ENCODE measurements around the gene DESI1. TPM values are rescaled to one million over a fixed set of nuclear protein-coding genes. Genes with fewer than 3 reads are reported as not detected.
"Not testable (repeated sequence)": the region's sequence is repeated elsewhere in the genome, so short reads cannot be mapped to it uniquely, and the experiment has no call there.

DESI1 gene
- total RNA-seq, 1 donor from 2014 or later, result 14.7 TPM

DNA sequence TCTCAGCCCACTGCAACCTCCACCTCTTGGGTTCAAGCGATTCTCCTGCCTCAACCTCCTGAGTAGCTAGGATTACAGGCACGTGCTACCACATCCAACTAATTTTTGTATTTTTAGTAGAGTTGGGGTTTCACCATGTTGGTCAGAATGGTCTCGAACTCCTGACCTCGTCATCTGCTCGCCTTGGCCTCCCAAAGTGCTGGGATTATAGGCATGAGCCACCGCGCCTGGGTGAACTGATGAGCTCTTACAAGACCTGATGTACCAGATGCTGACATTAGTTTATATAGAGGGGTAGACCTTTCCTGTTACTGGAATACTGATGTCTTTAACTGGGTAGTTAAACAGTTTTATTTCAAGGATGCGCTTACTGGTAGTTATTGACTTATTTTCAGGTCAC, 13.8 kb upstream of the DESI1 start:
- DNase-seq (ENCODE audit: low spot score), result not testable (repeated sequence)

DNA sequence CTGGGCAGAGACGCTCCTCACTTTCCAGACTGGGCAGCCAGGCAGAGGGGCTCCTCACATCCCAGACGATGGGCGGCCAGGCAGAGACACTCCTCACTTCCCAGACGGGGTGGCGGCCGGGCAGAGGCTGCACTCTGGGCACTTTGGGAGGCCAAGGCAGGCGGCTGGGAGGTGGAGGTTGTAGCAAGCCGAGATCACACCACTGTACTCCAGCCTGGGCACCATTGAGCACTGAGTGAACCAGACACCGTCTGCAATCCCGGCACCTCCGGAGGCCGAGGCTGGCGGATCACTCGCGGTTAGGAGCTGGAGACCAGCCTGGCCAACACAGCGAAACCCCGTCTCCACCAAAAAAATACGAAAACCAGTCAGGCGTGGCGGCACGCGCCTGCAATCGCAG, 10.8 kb upstream of the DESI1 start:
- not testable (repeated sequence) for DNase-seq (ENCODE audit: low spot score)

DNA sequence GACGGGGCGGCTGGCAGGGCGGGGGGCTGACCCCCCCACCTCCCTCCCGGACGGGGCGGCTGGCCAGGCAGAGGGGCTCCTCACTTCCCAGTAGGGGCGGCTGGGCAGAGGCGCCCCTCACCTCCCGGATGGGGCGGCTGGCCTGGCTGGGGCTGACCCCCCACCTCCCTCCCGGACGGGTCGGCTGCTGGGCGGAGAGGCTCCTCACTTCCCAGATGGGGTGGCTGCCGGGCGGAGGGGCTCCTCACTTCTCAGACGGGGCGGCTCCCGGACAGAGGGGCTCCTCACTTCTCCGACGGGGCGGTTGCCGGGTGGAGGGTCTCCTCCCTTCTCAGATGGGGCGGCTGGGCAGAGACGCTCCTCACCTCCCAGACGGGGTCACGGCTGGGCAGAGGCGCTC, 10.3 kb upstream of the DESI1 start:
- DNase-seq (ENCODE audit: low spot score), result not testable (repeated sequence)

DNA sequence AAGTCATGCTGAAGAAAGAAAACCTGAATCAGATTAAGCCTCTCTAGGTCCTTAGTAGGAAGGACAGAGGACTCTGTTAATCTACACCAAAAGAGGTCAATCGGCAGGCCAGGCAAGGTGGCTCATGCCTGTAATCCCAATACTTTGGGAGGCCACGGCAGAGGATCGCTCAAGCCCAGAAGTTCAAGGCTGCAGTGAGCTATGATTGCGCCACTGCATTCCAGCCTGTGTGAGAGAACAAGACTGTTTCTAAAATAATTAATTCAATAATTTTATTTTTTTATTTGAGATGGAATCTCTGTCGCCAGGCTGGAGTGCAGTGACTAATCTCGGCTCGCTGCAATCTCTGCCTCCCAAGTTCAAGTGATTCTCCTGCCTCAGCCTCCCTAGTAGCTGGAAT, 4.7 kb upstream of the DESI1 start:
- no peak for DNase-seq (ENCODE audit: low spot score)

DNA sequence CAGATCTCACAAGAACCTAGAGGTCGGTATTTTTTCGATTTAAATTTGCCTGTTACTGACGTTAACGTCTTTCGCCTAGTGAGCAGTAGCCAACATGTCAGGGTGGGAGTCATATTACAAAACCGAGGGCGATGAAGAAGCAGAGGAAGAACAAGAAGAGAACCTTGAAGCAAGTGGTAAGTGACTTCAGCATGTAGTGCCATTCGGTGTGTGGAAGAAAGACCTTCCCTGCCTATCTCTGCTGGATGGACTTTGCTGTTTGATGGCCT, 1.0 kb upstream of the DESI1 start:
- DNase-seq (ENCODE audit: low spot score), result peak; percentile 10

DNA sequence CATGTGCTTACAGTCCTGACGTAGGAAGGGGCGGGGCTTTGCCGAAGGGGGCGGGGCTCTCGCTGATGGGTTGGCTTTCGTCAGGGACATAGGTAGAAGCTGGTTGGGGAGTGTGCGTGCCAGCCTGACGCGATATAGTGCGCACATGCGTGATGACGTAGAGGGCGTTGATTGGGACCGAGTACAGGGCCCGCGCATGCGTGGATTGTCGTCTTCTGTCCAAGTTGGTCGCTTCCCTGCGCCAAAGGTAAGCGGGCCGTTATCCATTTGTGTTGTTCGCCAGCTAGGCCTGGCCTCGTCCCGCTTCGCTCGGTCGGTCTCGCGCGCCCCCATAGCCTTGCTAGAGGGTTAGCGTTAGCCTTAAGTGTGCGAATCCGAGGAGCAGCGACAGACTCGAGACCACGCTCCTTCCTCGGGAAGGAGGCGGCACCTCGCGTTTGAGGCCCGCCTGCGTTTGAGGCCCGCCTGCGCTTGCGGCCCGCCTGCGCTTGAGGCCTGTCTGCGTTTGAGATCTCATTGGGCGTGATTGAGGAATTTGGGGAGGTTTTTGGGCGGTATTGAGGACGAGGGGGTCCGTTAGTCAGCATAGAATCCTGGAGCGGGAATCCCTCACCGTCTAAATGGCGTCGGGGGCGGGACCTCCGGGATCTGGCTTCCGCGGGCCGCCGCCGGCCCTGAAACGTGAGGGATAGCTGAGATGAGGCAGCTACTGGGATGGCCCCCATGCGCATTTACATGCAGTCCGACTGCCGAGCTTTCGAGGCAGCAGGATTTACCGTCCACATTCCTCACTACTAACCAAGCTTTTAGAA, 462 bp upstream of the DESI1 start, which contains the start of gene XRCC6:
Gene XRCC6 (plus strand): TSS at position 197 of the 812 bp plus-strand sequence. CDS start 710 bp downstream, outside the sequence.
- peak; percentile 100 for DNase-seq (ENCODE audit: low spot score)

DNA sequence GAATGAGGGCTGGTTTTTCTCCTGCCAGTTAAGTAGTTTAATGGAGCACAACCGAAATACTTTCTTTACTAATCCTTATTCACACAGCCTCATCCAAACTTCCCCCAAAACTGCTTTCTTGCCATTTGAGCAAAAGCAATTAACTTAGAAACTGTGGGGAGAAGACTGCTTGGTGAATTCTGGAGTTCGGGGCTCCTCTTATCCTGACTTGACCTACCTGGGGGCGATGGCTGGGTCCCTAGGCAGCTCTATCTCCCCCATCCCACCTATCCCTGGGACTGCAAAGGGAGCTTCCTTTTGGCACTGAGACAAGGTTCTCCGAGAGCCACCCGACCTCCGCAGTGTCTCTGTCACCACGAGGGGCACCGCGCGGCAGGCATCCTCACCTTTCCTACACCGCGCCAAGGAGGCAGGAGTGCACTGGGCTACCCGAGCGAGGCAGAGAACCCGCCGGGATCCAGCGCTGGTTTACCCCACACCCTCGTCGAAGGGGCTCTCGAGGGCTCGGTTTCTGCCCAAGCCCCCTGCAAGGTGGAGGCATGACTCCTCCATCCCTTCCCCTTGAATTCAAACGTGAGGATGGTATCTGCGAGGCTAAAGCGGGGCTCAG, 759 bp downstream of the DESI1 start:
- DNase-seq (ENCODE audit: low spot score), result peak; percentile 8

DNA sequence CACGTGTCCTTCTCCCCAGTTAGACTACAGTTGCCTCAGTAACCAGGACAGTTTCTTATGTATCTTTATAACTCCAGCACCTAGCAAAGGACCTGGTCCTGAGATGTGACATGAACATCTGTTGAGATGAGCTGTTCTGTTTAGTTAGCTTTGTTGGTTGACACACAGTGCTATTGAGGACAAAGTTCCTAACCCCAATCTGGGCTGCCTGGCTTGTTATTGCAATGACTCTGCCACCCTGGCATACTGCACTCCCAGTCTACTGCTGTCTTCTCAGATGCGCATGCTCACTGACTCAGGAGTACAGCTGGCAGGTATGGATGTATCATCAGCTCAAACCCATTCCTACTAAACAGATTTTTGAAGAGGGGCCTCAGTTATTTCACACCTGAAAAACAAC, 7.4 kb downstream of the DESI1 start:
- DNase-seq (ENCODE audit: low spot score), result no peak

DNA sequence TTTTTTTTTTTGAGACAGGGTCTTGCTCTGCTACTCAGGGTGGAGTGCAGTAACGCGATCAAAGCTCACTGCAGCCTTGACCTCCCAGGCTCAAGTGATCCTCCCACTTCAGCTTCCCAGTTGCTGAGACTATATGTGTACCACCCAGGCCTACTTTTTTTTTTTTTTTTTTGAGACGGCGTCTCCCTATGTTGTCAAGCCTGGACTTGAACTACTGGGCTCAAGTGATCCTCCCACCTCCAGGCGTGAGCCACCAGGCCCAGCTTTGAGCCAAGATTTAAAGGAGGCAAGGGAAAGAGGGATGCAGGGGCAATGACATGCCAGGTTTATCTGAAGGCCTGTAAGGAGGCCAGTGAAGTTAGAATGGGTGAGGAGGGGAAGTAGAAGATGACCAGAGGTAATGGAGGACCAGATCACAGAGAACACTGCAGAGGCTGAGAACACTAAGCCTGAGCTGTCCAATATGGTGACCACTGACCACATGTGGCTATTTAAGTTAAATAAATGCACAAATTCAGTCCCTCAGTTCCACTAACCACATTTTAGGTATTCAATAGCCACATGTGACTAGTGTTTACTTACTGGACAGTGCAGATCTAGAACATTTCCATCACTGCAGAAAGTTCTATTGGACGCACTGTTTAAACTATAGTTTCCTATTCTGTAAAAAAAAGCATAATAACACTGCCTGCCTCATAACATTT, 8.1 kb downstream of the DESI1 start:
- DNase-seq (ENCODE audit: low spot score), result no peak

DNA sequence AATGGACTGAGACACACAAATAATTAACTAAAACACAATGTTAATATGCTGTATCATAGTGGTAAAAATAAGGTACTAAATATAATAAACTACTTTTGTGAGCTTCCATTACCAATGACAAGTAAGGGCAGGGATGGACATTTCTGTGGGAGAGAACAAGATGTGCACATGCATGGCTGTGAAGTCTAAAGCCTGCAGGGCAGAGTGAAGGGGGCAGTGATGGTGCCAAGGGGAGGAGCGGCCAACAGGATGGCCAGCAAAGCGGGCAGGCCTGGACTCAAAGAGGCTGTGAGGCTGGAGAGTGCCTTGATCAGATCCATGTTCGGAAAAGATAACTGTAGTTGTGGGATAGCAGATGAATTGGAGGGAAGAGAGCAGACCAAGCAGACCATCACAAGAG, 12.5 kb downstream of the DESI1 start:
- DNase-seq (ENCODE audit: low spot score), result no peak

DNA sequence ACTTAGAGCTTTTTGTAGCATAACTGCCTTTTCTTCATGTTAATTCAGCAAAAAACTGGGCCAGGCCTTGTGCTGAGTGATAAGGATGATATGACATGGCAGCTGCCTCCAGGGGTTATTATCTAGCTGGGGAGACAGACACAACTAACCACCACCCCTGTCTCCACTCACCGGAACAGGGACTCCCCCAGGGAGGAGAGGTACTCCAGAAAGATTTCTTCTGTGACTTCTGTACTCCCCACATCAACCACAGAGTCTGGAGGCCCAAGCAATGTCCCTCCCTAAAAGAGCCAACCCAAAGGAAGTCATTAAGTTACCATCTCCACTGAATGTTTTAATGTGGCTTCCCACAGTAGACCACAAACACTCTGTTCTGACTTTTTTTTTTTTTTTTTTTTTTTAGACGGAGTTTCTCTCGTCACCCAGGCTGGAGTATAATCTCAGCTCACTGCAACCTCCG, 16.9 kb downstream of the DESI1 start:
- no peak for DNase-seq (ENCODE audit: low spot score)

DNA sequence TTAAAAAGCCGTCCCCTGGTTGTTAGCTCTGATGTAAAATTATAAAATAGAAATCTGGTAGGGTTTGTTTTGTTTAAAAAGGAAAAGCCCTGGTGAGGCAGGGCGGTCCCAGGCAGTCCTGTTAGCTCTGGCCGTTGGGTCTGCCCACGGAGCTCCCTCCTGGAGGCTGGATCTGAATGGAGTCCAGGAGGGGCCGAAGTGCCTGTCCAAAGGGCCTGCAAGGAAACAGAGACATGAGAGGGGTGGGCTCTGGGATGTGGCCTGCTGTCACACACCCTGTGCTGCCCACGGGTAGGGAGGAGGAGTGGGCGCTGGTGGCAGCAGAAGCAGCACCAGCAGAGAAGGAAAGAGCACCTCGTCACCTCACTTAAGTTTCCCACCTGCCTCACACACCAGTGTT, 19.9 kb downstream of the DESI1 start:
- DNase-seq (ENCODE audit: low spot score), result no peak

DNA sequence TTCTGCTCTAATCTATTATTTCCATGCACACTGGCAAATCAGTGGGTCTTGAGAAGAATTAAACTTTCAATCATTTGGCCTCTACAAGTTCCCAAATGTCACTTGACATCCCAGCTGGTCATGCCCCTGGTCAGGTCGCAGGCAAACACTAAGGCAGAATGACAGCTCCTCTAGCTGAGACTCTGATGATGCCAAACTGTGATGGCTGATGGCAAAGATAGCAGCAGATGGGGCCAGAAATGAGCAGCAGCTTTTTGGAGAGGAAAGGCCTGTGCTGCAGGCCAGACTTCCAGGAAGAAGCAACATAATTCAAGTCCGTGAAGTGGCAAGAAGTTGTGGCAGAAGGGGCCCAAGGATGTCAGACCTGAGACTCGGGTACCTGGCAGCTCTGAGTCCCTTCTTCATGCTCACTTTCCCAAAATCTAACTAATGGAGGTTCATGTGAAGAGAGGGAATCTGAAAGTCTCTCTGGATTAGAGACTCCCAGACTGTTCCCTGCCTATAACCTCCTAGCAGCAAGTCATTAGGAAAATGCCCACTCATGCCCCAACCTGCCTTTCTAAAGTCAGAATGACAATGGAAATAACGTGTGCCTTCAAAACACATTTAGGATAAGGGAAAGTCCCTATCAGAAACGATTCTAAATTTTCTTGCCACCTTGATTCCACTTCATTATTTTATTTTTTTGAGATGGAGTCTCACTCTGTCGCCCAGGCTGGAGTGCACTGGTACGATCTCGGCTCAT, 21.8 kb downstream of the DESI1 start:
- DNase-seq (ENCODE audit: low spot score), result no peak

DNA sequence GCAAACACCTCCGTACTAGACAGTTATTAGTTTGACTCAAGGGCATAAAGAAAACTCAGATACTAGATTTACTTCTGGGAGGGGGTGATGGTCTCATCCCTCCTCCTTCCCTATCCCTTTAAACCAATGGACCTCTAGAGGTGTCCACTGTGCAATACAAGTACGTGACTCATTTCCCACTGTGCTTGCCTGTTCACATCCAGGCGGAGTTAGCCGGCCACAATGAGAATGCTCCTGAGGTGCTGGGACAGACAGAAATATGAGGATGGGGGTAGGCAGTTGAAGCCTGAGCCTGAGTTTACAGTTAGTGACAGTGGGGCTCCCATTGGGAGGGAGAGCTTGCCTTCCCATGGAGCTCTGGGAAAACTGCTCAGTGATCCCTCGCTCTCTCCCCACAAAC, 22.8 kb downstream of the DESI1 start:
- no peak for DNase-seq (ENCODE audit: low spot score)

DNA sequence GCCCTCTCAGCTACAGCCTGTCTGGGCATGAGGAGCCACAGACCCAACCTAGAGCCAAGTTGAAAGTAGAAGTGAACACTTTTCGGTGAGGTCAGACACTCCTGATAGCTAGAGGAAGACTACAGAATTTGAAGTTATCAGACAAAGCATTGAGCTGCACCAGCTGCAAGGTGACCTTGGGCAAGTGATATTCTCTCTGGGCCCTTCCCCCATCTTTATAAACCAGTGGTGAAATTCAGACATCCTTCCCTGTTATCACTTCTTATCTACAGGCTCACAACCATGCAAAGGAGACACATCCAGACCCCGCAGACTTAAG, 23.2 kb downstream of the DESI1 start:
- DNase-seq (ENCODE audit: low spot score), result no peak

DNA sequence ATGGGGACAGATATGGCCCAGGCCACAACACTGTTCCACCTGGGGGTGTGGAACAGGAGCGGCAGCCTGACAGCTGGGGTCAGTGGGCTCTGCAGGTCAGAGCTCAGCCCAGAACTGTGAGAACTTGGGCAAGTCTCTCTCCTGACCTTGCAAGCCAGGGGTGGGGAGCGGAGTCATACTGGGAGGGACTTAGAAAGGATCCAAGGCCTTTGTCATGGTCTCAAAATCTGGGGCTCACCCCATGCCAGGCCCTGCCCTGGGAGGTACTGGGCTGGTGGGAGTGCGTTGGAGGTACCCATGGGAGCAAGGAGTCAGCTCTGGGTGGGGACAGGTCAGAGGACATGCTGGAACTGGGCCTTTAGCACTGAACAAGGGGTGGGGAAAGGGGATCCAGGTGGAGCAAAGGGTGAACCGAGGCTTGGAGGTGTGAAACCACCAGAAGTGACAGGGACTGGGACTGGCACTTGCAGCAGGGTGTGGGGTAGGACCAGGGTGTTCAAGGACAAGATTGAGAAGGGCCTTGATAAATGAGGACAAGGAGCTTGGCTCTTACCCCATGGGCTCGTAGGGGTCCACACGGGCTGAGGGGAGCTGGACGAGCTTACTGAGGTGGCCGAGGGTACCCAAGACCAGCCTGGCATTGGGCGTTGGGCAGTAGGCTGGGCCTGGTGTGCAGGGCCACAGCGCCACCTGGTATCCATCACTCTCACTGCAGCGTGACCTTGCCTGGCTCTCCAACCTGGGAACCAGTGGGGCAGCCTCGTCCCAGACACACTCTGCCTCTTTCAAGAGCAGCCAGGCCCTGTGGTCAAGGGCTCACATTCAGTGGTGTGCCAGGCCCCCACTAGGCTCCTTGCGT, 23.8 kb downstream of the DESI1 start:
- peak; percentile 28 for DNase-seq (ENCODE audit: low spot score)

DNA sequence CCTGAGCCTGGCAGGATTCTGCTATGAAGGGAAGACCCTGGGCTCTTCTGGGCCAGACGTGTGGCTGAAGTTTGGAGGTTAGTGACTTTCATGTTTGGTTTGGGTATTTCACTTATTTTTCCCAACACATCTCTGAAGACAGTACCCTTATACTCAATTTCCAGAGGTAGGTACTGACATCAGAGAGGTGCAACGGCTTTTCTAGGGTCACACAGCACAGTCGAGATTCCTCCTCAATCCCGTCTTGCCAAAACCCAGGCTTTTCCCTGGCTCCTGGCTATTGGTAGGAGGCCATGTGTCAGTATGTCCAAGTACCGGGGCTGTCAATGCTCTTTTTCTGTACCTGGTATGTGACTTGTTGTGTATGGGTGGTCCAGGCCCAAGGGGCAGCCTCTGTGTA, 25.1 kb downstream of the DESI1 start:
- DNase-seq (ENCODE audit: low spot score), result no peak

DNA sequence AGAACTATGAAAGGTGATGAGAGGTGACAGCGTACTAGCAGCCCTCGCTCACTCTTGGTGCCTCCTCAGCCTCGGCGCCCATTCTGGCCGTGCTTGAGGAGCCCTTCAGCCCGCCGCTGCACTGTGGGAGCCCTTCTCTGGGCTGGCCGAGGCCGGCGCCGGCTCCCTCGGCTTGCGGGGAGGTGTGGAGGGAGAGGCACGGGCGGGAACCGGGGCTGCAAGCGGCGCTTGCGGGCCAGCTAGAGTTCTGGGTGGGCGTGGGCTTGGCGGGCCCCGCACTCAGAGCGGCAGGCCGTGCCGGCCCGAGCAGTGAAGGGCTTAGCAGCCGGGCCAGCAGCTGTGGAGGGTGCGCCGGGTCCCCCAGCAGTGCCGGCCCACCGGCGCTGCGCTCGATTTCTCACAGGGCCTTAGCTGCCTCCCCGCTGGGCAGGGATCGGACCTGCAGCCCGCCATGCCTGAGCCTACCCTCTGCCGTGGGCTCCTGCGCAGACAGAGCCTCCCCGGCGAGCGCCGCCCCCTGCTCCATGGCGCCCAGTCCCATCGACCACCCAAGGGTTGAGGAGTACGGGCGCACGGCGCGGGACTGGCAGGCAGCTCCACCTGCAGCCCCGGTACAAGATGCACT, 27.4 kb downstream of the DESI1 start:
- DNase-seq (ENCODE audit: low spot score), result not testable (repeated sequence)

DNA sequence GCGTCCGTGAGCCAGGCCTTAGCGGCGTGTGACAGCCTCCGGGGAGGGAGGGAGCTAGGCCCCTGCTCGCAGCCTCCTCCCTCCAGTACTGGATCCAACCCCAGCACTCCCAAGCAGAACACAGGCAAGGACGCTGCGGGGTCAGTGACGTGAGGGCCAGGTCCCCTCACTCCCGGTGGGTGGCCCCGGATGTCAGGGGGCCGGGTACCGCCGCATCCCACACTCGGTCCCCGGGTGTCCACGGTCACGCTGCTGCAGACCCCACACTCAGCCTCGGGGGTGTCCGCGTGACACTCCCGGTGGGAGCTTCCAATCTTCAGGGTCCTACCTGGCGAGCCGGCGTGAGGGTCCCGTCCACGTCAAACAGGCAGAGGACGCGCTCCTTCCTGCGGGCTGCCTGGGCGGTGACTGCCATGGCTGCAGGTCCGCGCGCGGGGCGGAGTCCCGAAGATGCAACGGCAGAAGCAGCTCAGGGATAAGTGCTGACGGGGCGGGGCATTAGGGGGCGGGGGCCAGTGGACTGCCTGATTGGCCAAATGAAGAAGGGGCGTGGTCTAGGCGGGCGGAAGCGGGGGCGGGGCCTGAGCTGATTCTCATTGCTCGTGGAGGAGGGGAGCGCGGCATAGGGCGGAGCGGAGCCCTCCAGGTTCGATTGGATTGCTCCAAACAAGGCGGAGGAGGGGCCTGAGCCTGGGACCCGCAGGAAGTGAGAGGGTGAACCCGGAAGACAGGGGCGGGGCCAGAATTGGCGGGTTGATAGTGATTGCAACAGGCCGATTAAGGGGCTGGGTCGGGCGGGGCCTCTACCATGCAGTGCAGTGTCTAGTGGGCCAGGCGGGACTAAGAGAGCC, 31.2 kb downstream of the DESI1 start, which contains the start of gene PMM1:
Gene PMM1 (minus strand): TSS at position 450 of the 851 bp plus-strand sequence. CDS start 35 bp downstream, at position 415.
- DNase-seq (ENCODE audit: low spot score), result peak; percentile 100

DNA sequence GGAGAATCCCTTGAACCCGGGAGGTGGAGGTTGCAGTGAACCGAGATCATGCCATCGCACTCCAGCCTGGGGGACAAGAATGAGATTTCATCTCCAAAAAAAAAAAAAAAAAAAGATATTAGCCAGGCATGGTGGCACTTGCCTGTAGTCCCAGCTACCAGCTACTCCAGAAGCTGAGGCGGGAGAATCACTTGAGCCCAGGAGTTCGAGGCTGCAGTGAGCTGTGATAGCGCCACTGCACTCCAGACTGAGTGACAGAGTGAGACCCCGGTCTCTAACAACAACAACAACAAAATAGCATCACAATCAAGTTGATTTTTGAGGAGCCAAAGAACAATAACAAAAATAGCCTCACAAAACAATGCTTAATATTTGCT, 33.5 kb downstream of the DESI1 start:
- DNase-seq (ENCODE audit: low spot score), result no peak
